Mesenteric fat pad (tissue), 1 donor: ENCODE data around the gene SGO2. TPM values are rescaled to one million over a fixed set of nuclear protein-coding genes. Genes with fewer than 3 reads are reported as not detected.
"Not testable (repeated sequence)": the region's sequence is repeated elsewhere in the genome, so short reads cannot be mapped to it uniquely, and the experiment has no call there.

Experiments
- DNase-seq: peaks from one replicate; pipeline ENCODE4 v3.0.0-alpha.2; 2020; ENCODE audit warnings: low spot score
- total RNA-seq: library from RNA; stranded (reverse); fragmentation: NEBNext Ultra II Directional; extraction: Animal tissue kit (Norgen Biotek cat#: 25700); gene quantifications from one replicate; pipeline ENCODE4 v1.2.1, GENCODE V29; 2021
- donor health status: DM: yes; HTN: yes; CAD: no.

Gene SGO2
- total RNA-seq, 1 donor from 2014 or later, result 1.5 TPM

GRCh38 chr2:200593905-200594304, 67.9 kb downstream of the SGO2 start:
- DNase-seq, result no peak

GRCh38 chr2:200595913-200596312, 69.9 kb downstream of the SGO2 start:
- no peak for DNase-seq

GRCh38 chr2:200596774-200597570, 71.0 kb downstream of the SGO2 start:
- DNase-seq, result no peak

GRCh38 chr2:200599206-200599605, 73.2 kb downstream of the SGO2 start:
- no peak for DNase-seq

GRCh38 chr2:200600549-200601225, 74.7 kb downstream of the SGO2 start:
- no peak for DNase-seq

DNA sequence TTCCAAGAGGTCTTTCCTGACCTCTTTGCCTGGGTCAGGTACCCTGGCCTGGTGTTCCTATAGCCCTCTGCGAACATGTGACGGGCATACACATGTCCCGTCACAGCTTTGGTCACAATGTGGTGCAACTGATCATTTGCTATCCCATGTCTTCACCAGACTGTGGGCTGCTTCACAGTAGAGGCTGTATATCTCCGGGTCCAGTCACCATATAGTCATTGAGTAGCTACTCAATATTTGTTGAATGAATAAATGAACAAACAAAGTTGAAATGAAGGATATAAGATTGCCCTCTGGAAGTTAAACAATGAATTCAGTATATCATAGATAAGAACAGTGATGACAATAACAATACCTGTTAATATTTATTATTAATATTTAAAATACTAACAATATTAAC, 76.6 kb downstream of the SGO2 start:
- no peak for DNase-seq

GRCh38 chr2:200603972-200604371, 78.0 kb downstream of the SGO2 start:
- DNase-seq, result no peak

DNA sequence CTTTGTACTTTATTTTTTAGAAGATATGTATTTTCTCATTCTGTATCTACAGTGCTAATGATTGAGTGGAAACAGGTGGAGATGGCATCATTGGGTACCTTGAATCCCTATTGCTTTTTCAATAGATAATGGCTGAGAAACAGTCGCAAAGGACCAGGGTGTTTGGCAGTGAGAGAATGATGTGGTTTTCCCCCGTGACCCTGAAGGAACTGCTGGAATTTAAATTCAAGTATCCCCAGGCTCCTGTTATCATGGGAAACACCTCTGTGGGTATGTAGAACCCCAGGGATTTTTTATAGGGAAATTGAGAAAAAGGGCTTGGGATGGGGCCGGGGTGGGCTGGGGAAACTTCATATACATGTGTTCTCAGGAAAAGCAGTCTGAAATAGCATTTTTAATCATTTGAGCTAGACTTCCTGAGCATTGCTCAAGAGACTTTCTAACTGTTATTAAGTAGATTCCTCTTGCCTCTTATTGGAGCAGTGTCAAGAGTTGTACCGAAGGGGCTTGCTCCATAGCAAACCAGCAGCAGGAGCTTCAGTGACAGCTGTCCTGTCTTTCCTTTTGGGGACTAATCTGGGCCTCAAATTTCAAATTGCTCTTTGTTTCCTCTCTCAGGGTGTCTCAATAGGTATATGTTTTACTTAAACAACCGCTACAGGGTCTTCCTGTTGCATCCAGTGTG, 78.7 kb downstream of the SGO2 start:
- no peak for DNase-seq

GRCh38 chr2:200608341-200609027, 82.5 kb downstream of the SGO2 start:
- no peak for DNase-seq

- DNase-seq, result no peak
Observed at GRCh38 chr2:200609028-200609614, 83.1 kb downstream of the SGO2 start.

- DNase-seq, result not testable (repeated sequence)
Observed at GRCh38 chr2:200610217-200610616, 84.2 kb downstream of the SGO2 start.

- no peak for DNase-seq
Observed at GRCh38 chr2:200613692-200614091, 87.7 kb downstream of the SGO2 start.

- DNase-seq, result no peak
Observed at GRCh38 chr2:200614249-200614648, 88.2 kb downstream of the SGO2 start.

DNA sequence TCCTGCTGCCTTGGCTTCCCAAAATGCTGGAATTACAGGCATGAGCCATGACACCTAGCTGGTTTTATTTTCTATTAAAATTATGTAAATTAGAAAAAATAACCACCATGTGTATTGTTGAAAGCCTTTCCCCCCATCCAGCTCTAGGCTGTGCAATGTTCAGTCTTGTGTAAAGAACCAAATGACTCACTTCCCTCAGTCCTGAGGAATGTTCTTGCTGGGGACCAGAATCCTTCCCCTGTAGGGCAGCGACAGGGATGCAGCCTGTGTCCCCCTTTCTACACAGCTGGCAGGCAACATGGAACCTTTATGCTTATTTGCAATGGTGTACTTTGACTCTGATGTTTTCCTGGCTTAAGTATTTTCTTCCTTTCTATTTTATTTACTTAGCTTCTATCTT, 89.2 kb downstream of the SGO2 start:
- no peak for DNase-seq

- DNase-seq, result no peak
Observed at GRCh38 chr2:200616193-200616592, 90.2 kb downstream of the SGO2 start.

DNA sequence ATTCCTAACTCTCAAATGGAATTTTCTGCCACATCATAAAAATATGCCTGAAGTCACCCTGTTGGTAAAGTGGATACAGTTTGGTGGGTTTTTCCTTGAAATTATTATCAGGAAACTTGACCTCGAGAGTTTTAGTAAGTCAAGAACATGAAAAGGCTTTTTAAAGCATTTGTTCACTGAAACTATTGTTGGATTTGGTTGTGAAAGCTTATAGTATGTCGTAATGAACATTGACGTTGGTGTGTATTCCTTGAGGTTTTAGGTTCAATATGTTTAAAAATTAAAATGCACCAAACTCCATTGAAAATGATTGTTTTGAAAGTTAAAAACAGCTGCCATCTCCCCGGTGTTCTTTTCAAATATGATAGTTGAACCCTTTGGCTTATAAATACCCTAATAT, 90.6 kb downstream of the SGO2 start:
- no peak for DNase-seq

GRCh38 chr2:200617156-200618053, 91.4 kb downstream of the SGO2 start:
- no peak for DNase-seq

DNA sequence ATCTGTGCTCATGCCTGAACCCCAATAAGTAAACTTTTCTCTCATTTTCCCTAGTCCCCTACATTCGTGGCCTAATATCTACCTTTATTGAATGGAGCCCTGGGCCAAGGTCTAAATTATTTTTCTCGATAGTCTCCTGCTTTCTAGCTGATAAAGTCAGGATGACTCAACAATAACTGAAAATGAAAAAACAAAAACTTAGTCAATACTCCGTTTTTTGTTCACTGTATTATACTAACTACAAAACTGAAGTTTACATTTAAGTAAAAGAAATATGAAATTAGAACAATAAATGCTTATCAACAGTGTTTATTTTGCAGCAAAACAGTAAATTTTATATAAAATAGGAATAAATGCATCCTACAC, 92.0 kb downstream of the SGO2 start:
- no peak for DNase-seq

DNA sequence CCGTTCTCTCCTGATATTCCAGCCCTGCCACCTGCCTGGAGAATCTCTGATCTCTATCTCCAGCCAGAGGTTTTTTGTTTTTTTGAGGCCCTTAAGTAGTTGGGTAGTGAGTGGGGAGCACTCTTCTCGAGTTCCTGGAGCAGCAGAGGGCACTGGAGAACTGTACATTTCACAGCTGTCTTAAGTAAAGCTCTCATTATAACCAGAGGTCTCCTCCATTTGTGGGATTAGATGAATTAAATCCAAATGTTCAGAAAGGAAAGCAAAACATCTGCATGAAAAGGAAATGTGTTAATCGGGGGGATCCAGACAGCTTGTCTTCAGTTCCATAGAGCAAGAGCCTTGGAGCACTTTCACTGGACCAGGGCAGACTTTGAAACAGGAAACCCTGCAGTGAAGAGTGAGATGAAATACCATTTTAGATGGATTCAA, 92.6 kb downstream of the SGO2 start:
- DNase-seq, result no peak

- no peak for DNase-seq
Observed at GRCh38 chr2:200619279-200619678, 93.3 kb downstream of the SGO2 start.
